T-helper 2 cell treated with Interferon-gamma antibody and Interleukin-4, amounts not matched to agents 100 ng/mL and 5 ng/mL, for 36 hours (primary cell): Measurements from ENCODE around the gene KRR1. TPM values are rescaled to one million over a fixed set of nuclear protein-coding genes. Genes with fewer than 3 reads are reported as not detected.
"Not testable (repeated sequence)": the region's sequence is repeated elsewhere in the genome, so short reads cannot be mapped to it uniquely, and the experiment has no call there.

Experiments
- intact Hi-C: fragments of 100-400 bp; cut with micrococcal nuclease; formaldehyde crosslinking; loops from one replicate; pipeline ENCODE4 v1.15.1; 2023
- total RNA-seq: library from RNA; stranded (reverse); gene quantifications from 2 replicates; pipeline ENCODE4 v1.2.3, GENCODE V29; 2022

The KRR1 gene
- total RNA-seq, 1 donor from 2014 or later: 80.6 TPM

GRCh38 chr12:75480469-75480949 lies 30.9 kb downstream of the KRR1 start, which contains the start of gene GLIPR1:
Gene GLIPR1 (plus strand): TSS chr12:75480755. CDS start chr12:75480881, 126 bp downstream.
- intact Hi-C loops: loop anchor here (1.0 to 10.0 kb wide), 7 partner anchors 31 to 946 kb away; partner anchors contain the start of genes ATXN7L3B, GLIPR1L2, KRR1 and NAP1L1

DNA sequence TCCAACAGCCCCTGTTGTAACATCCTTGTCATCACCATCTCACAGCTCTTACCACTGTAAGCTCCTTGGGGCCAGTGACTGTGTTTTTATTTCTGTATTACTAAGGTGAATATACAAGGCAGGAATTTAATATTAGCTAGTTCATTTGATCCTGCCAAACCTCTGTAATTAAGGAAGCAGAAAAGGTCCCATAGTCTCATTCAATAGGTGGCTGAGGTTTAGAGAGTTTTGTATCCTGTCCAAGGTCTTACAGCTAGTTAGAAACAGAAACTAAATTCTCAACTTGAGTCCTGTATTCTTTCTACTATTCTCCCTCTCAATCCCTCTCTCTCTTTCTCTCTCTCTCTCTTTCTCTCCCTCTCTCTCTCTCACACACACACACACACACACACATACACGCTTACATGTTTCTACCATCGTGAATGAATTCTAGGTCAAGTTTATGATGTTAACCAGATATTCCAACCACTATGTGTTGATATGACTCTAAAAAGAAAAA lies 31.4 kb downstream of the KRR1 start:
- intact Hi-C loops: loop anchor here (1.0 to 10.0 kb wide), 8 partner anchors 23 to 945 kb away; partner anchors contain the start of genes ATXN7L3B, GLIPR1L2, KRR1 and NAP1L1

- intact Hi-C loops: loop anchor here (1.0 to 2.0 kb wide), 3 partner anchors 21 to 144 kb away; partner anchors contain the start of gene GLIPR1L1
These were observed 33.2 kb downstream of the KRR1 start for GRCh38 chr12:75478116-75478794.

GRCh38 chr12:75477137-75477536 lies 34.3 kb downstream of the KRR1 start:
- intact Hi-C loops: no loop called here

DNA sequence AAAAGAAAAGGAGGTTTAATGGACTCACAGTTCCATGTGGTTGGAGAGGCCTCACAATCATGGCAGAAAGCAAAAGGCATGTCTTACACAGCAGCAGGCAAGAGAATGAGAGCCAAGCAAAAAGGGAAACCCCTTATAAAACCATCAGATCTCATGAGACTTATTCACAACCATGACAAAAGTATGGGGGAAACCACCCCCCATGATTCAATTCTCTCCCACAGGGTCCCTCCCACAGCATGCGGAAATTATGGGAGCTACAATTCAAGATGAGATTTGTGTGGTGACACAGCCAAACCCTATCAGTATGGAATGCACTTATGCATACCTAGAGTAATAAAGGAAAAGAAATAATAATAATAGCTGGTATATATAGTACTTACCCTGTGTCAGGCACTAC lies 35.3 kb downstream of the KRR1 start:
- intact Hi-C loops: no loop called here

DNA sequence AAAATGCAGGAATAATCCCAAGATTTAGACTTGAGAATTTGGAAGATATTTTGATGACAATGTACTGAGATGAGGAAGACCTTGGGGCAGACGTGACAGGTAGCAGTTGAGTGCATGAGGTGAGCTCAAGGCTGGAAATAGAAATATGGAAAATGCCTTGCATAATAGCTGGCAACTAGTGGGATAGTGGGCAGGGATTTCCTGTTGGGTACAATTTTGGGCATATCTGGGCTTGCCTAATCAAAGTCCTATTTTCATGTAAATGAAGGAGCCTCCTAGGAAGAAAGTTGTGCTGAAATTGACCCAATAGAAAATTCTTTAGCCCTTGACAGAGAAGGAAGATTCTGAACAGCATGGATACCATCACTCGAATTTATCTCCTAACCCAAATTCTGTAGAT lies 37.3 kb downstream of the KRR1 start:
- intact Hi-C loops: no loop called here

GRCh38 chr12:75471902-75472890 lies 39.2 kb downstream of the KRR1 start:
- intact Hi-C loops: no loop called here

- intact Hi-C loops: no loop called here
These were observed 51.2 kb downstream of the KRR1 start for GRCh38 chr12:75460204-75460603.

DNA sequence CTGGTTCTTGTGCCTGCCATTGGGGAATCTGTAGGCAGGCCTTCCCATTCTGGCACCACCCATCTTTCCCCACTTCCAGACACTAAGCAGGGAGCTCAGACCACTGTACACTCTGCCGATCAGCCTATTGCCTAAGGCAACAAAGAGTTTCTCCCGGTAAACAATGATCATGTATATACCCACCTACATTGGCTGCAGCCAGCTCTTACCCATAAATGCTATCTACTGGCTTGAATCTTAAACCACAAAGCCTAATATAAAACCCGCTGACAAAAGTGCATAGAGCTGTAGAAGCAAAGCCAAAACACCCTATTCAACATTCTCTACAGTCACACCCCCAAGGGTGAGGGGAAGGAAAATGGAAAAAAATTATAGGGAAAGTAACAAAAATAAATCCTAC lies 51.7 kb downstream of the KRR1 start:
- intact Hi-C loops: no loop called here

DNA sequence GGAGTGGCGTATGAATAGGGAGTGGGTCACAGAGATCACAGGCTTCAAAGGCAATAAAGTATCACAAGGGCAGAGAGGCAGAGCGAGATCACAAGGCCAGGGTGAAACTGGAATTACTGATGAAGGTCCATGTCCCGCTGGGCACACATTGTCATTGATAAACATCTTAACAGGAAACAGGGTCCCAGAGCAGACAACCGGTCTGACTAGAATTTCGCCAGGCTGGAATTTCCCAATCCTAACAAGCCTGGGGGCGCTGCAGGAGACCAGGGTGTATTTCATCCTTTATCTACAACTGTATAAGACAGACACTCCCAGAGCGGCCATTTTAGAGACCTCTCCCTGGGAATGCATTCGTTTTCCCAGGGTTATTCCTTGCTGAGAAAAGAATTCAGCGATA lies 53.5 kb downstream of the KRR1 start:
- intact Hi-C loops: loop anchor here (2.0 kb wide), 1 partner anchor 21 kb away; no protein-coding TSS in a partner anchor

DNA sequence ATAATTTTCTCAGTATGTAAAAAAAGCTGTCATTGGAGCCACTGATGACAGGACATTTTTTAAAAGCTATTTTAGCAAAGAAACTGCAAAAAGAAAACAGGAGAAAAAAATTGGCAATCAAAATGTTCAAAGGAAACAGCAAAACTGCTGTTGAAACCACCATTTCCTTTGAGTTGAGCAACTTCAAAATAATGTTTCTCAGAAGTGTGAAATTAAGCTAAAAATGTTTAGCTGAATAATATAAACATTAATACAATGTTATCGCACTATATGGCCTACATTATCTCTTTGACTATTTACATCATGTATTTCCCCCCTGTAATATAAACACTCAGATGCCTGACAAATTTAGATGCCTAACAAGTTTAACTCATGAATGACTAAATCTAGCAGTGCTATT lies 54.2 kb downstream of the KRR1 start:
- intact Hi-C loops: loop anchor here (2.0 kb wide), 1 partner anchor 22 kb away; no protein-coding TSS in a partner anchor

GRCh38 chr12:75455839-75456238 lies 55.6 kb downstream of the KRR1 start:
- intact Hi-C loops: loop anchor here (2.0 kb wide), 1 partner anchor 23 kb away; no protein-coding TSS in a partner anchor

DNA sequence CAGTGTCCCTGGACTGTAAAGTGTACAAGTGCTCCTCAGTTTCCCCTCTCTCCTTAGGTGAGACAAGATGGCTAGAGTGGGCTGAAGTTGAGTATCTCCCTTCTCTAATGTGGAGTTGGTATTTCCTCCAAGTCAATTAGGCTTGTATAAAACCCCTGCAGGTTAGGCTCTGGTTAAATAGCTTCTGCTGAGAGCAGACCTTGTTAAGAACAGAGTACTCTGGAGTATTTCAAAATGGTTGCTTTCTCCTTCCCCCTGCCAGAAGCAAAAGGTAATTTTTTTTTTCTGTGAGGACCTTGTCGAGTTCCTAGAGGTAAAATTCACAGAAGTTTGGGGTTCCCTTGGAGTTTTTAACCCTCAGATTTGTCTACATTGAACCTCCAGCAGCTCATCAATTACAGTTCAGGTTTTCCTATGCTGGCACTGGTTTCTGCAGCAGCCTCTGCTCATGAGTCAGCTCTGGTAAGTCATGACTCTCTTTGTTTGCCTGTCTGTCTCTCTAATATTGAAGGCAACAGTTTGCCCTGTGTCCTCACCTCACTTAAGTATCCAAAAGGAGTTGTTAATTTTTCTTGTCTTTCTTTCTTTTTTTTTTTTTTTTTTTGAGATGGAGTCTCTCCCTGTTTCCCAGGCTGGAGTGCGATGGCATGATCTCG lies 58.6 kb downstream of the KRR1 start:
- intact Hi-C loops: no loop called here

- intact Hi-C loops: no loop called here
These were observed 63.6 kb downstream of the KRR1 start for GRCh38 chr12:75447691-75448393.

DNA sequence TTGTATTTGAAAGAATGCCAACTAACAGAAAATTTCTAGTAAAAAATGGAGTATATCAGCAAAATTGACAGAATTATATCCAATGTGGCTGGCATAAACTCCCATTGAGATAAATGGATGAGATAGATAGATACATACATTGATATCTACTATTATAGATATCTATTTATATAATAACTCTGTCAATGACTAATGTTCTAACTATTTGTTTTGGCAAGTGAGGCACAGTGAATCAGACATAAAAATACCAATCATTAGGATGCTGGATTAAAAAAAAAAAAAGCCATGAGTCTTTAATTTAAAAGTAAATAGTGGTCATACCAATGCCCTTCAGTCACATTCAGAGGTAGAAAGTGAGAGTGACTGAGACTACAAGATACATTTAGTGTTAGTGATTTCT lies 64.6 kb downstream of the KRR1 start:
- intact Hi-C loops: no loop called here

DNA sequence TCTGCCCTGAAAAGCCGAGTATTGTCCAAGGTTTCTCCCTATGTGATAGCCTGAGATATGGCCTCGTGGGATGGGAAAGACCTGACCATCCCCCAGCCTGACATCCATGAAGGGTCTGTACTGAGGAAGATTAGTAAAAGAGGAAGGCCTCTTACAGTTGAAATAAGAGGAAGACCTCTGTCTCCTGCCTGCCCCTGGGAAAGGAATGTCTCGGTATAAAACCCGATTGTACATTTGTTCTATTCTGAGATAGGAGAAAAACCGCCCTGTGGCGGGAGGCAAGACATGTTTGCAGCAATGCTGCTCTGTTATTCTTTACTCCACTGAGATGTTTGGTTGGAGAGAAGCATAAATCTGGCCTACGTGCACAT lies 66.3 kb downstream of the KRR1 start:
- intact Hi-C loops: not testable (repeated sequence)

GRCh38 chr12:75444429-75445136 lies 66.8 kb downstream of the KRR1 start:
- intact Hi-C loops: no loop called here

GRCh38 chr12:75443709-75444108 lies 67.7 kb downstream of the KRR1 start:
- intact Hi-C loops: no loop called here

DNA sequence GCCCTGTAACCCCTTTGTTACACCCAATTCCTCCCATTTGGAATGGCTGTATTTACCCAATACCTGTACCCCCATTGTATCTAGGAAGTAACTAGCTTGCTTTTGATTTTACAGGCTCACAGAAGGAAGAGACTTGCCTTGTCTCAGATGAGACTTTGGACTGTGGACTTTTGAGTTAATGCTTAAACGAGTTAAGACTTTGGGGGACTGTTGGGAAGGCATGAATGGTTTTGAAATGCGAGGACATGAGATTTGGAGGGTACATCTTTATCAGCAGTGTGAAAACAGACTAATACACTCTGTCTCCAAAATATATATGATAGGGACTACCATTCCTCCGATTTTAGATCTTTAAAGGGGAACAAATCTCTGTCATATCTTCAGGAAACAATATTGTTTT lies 69.0 kb downstream of the KRR1 start:
- intact Hi-C loops: not testable (repeated sequence)
